ENCODE data around the gene GPHB5. TPM values are rescaled to one million over a fixed set of nuclear protein-coding genes. Genes with fewer than 3 reads are reported as not detected.

Gene GPHB5
- total and polyA plus RNA-seq, 2 donors from 2014 or later = not detected

DNA sequence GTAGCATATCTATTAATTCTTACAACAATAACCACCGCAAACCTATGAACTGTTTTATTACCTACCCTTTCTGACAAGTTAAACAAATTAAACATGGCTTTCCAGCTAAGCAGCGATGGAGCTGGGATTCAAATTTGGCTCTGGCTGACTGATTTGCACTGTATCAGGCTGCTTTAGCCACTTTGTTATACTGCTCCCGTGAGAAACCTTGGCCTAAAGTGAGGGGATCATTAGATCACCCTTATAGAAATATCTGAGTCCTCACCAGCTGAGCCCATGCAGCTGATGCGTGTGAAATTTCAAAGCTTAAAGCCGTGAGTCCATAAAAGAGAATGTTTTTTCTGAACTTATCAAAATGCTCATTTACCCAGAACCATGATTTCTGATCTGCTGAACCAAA, 8.1 kb upstream of the GPHB5 start:
- no peak for TF ChIP-seq CTCF (IDR thresholded peaks at IDR 0.05; ENCODE audit: borderline replicate concordance, extremely low read depth, insufficient read depth)
- DNase-seq (no peak), FAIRE-seq (no peak)
- intact Hi-C loops (cut with DNase I) = no loop called here
- no peaks in the 10 kb centered on the region for H3K4me1 ChIP-seq (ENCODE audit: control insufficient read depth in 2 of 3, insufficient read depth in 2 of 3, low read depth in 1 of 3, low read length in 3 of 3)
- no peaks in the 10 kb centered on the region for H3K36me3 ChIP-seq (ENCODE audit: control insufficient read depth in 2 of 3, insufficient read depth in 3 of 3, low read length in 3 of 3)
- no peak overlapping the region for H3K9ac ChIP-seq (ENCODE audit: low read length in 3 of 3)
- H3K9me3 ChIP-seq (ENCODE audit: control insufficient read depth in 2 of 3, insufficient read depth in 1 of 3, low read length in 3 of 3) = no peaks in the 10 kb centered on the region
- no peaks in the 10 kb centered on the region for H3K27me3 ChIP-seq (ENCODE audit: control insufficient read depth, insufficient read depth, low read length)
- H3K4me3 ChIP-seq (ENCODE audit: low read length in 3 of 3) = no peak overlapping the region
- no peak overlapping the region for H3K27ac ChIP-seq (ENCODE audit: low read depth in 2 of 2, low read length in 2 of 2)

DNA sequence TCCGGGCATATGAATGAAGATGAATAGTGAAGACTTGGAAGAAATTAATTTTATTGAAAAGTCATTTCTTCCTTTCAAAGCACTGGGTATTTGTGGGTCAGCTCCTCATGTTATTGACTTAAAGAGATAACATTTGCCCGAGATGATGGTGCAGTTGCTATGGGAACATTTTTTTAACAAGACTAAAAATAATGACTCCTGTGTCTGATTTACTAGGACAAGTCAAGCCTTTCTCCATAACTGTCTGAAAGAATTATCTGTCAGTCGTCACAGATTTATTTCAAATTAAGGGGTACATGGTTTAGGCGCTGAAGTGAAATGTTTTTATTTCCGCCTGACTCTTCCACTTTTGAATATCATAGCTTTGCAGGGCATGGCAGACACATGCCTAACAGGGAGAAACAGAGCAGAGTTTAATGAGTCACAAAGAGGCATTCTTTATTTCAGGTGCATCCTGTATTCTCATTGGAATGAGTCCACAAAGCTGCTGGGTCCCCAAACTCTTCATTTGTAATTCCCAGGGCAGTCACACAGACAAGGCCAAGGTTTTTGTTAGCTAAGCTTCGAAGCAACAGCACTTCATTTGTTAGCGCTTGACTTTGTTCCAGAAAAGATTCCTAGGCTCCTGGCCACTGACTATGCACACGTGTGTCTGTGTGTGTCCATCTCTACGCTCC, 4.3 kb upstream of the GPHB5 start:
- Histone ChIP-seq H3K4me3 (ENCODE audit: low read length in 3 of 3) (no peak overlapping the region), H3K9ac (ENCODE audit: low read length in 3 of 3) (no peak overlapping the region), H3K4me1 (ENCODE audit: control insufficient read depth in 2 of 3, insufficient read depth in 2 of 3, low read depth in 1 of 3, low read length in 3 of 3) (no peaks in the 10 kb centered on the region), H3K27ac (ENCODE audit: low read depth in 2 of 2, low read length in 2 of 2) (no peak overlapping the region), H3K27me3 (ENCODE audit: control insufficient read depth, insufficient read depth, low read length) (no peaks in the 10 kb centered on the region), H3K9me3 (ENCODE audit: control insufficient read depth in 2 of 3, insufficient read depth in 1 of 3, low read length in 3 of 3) (no peaks in the 10 kb centered on the region), H3K36me3 (ENCODE audit: control insufficient read depth in 2 of 3, insufficient read depth in 3 of 3, low read length in 3 of 3) (no peaks in the 10 kb centered on the region)
- FAIRE-seq (no peak), DNase-seq (no peak)
- intact Hi-C loops (cut with DNase I) = no loop called here
- TF ChIP-seq CTCF (IDR thresholded peaks at IDR 0.05; ENCODE audit: borderline replicate concordance, extremely low read depth, insufficient read depth) = no peak

- no peak for FAIRE-seq
- H3K4me3 ChIP-seq (ENCODE audit: low read length in 3 of 3) = no peak overlapping the region
- TF ChIP-seq CTCF (IDR thresholded peaks at IDR 0.05; ENCODE audit: borderline replicate concordance, extremely low read depth, insufficient read depth) = no peak
- H3K27ac ChIP-seq (ENCODE audit: low read depth in 2 of 2, low read length in 2 of 2) = no peak overlapping the region
- no peaks in the 10 kb centered on the region for H3K9me3 ChIP-seq (ENCODE audit: control insufficient read depth in 2 of 3, insufficient read depth in 1 of 3, low read length in 3 of 3)
- no peak overlapping the region for H3K9ac ChIP-seq (ENCODE audit: low read length in 3 of 3)
- no peaks in the 10 kb centered on the region for H3K27me3 ChIP-seq (ENCODE audit: control insufficient read depth, insufficient read depth, low read length)
- intact Hi-C loops (cut with DNase I) = no loop called here
- DNase-seq = no peak
- no peaks in the 10 kb centered on the region for H3K36me3 ChIP-seq (ENCODE audit: control insufficient read depth in 2 of 3, insufficient read depth in 3 of 3, low read length in 3 of 3)
- H3K4me1 ChIP-seq (ENCODE audit: control insufficient read depth in 2 of 3, insufficient read depth in 2 of 3, low read depth in 1 of 3, low read length in 3 of 3) = no peaks in the 10 kb centered on the region
Measured at GRCh38 chr14:63322472-63322871, 3.7 kb upstream of the GPHB5 start.

Measured in kidney (tissue), 14 donors.